ENCODE results near the gene GPR161.
A peak's percentile ranks its signal among the peaks of the same experiment; 100 is the strongest.
"Not testable (repeated sequence)": the region's sequence is repeated elsewhere in the genome, so short reads cannot be mapped to it uniquely, and the experiment has no call there.

The GPR161 gene

GRCh38 chr1:168084396-168085231, 52.1 kb downstream of the GPR161 start:
- DNase-seq, result peak; percentile 77

DNA sequence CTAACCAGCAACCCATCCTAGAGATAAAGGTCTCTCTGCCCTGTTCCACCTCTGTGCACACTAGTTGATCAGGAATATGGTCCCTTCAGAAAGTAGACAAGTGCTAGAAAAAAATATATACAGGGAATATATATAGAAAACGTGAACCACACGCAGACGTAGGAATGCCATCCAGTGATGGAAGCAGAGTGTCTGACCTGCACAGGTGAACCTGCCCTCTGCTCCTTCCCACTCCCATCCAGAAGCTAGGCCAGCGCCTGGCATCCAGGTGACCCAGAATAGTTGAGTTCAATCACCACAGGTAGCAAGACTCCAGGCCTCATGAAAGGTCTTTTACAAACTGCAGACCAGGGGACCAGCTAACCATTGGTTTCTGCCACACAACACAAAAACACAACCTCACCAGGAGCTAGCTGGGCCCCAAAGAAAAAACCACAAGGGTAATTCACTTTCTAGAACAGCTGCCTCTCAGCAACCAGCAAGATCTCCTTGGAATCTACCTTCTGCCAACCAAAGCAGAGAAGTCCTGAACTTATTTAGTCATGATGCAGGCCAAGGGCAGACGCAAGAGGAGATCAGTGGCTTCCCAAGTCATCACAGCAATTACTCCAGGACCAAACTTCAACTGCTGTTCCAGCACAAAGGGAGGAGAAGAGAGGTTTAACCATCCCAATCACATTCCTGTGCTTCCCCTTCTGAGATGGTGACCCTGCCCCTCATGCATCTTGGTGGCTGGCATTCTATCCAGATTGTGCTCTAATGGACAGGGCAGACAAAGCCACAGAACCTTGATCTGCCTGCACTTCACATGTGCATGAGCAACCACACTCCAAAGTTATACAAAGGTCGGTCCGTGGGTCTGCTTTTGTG, 53.0 kb downstream of the GPR161 start:
- DNase-seq, result no peak

DNA sequence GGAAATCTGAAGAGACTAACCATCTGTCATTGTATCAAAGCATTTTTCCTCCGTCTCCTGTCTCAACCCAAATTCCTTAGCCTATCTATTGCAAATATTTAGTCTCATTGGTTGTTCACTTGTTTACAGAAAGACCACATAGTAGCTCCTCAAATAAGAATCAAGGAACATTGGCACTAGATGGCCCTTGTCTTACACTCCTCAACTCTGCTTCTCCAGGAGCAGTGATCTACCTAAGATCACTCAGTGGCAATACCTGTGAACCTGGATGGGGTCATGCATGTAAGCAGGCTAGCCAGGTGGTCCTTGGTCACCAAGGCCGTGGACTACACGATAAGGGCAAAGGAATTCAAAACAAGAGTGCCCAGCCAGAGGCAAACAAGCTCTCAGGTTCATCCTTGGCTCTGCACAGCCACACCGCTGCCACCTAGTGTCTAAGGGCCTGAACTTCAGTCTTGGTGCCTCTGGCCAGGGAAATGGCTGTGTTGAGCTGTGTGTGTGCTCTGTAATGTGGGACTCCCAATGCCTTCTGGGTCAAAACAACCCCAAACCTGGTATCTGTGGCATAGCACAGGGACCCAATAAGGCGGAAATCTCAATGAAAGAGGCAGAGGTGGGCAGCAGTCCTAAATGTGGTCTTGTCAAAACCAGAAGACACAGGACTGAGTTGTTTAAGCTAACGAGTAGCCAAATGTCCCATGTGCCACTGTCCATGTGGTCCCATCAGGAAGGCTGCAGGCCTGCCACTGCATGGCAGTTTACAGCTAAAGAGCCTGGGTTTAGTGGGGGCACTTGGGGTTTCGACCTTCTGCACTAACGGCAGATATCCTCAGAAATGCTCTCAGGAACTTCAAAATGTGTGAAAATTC, 54.5 kb downstream of the GPR161 start:
- DNase-seq, result peak; percentile 79

- no peak for DNase-seq
Measured at GRCh38 chr1:168081373-168082007, 55.2 kb downstream of the GPR161 start.

GRCh38 chr1:168079761-168080160, 57.0 kb downstream of the GPR161 start:
- DNase-seq, result no peak

DNA sequence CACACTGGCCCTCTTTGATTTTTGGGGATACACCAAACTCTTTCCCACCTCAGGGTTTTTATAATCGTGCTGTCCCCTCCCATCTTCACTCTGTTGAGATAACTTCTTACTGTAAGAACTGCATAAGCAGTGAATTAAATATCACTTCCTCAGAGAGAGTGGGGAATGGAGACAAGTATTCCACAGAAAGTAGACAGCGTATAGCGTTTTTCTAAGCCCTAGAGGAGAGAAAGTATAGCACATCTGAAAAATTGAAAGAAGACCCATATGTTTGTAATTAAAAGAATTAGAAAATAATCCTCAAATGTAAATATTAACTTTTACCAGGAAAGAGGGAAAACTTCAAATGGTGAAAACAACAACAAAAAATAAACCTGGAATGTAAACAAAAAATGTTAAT, 67.3 kb downstream of the GPR161 start:
- DNase-seq, result no peak

DNA sequence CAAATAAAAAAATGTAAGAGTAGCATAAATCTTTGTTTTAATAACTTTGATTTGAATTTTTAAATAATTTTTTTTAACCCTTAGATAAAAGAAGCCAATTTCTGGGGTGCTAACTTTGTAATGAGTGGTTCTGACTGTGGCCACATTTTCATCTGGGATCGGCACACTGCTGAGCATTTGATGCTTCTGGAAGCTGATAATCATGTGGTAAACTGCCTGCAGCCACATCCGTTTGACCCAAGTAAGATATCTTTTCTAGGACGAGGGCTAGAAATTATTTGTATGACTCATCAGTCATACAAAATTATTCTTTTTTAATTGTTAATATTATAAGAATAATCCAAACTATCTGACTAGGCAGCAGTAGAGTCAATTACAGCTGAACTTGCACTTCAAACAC, 71.2 kb downstream of the GPR161 start:
- no peak for DNase-seq

DNA sequence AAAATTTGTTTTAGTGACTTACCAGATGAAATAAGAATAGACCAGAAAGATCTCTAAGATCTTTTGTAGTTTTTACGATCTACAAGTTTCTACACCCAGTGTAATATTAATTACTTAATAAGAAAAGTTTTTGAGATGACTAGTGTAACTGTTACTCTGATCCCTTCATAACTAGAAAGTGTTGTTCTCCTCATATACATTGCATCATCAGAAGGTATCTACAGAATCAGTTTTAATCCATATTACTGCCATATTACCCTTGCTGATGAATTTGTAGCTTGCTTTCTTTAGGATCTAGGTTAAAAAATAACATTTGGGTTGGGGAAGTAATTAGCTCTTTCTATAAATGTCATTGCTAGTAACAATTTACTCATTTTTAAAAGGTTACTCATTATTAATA, 72.5 kb downstream of the GPR161 start:
- DNase-seq, result no peak

GRCh38 chr1:168057921-168058320, 78.8 kb downstream of the GPR161 start:
- DNase-seq, result no peak

GRCh38 chr1:168057355-168057754, 79.4 kb downstream of the GPR161 start:
- no peak for DNase-seq

- DNase-seq, result not testable (repeated sequence)
Measured at GRCh38 chr1:168056152-168056551, 80.6 kb downstream of the GPR161 start.

- DNase-seq, result no peak
Measured at GRCh38 chr1:168054117-168054516, 82.6 kb downstream of the GPR161 start.

GRCh38 chr1:168053681-168054080, 83.0 kb downstream of the GPR161 start:
- DNase-seq, result no peak

DNA sequence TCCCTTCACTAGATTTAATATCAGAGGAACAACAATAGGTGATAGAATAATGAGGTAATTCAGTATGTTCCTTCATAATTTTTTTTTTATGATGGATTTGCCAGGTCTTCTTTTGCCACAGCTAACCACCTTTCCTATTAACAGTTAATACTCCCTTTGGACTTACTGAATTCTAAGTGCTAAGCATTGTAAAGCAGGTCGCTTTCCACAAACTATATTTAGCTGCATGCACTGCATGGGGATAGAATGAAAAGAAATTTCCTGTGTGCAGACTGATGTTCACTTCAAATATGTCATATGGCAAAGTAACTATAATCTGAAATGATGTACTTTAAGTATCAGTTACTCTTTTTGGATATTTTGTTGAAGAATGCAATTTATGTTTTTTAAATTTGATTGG, 85.8 kb downstream of the GPR161 start:
- no peak for DNase-seq

DNA sequence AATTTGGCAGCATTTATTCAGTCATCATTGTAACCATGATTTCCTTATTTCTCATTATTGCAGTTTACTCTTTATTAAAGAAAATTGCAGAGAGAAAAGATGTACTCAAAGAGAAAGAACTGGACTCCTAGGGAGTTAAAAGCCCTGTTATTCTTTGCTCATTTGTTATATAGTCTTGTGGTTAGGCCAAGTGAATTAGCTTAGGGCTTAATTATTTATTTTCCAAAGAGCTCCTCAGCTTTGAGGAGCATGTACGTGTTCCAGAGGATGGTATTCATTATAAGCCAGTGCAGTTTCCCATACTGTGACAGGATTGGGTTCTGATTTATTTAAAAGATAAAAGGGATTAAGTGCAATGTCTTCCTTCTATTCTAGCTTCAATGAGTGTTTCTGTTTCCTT, 86.4 kb downstream of the GPR161 start:
- no peak for DNase-seq

DNA sequence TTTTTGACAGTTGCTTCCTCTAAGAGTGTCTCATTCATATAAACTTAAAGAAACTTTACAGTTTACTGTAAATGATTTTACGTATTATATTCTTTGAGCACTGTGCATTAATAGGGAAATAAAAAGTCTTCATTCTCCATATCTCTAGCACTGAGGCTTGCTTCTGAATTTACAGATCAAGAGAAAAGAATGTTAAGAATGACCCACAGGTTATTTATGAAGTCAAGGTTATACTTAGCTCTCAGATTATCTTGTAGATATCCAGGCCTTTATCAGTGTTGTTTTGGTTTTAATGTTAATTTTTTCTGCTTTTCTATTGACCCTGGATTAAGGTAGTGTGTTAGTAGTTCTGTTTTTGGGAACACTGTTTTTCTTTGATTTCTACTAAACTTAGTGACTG, 91.4 kb downstream of the GPR161 start:
- DNase-seq, result no peak

GRCh38 chr1:168042362-168042761, 94.4 kb downstream of the GPR161 start:
- no peak for DNase-seq

- no peak for DNase-seq
Measured at GRCh38 chr1:168035345-168035744, 101.4 kb downstream of the GPR161 start.

- DNase-seq, result no peak
Measured at GRCh38 chr1:168032029-168032428, 104.7 kb downstream of the GPR161 start.

GRCh38 chr1:168031627-168032026, 105.1 kb downstream of the GPR161 start:
- DNase-seq, result no peak

- no peak for DNase-seq
Measured at GRCh38 chr1:168031198-168031597, 105.5 kb downstream of the GPR161 start.
